HG03097 (cell line): ENCODE measurements around the gene ENG.

Experiments
- ATAC-seq: cut with Tn5 transposase; IDR thresholded peaks from one replicate; pipeline ENCODE4 v1.9.1; 2021; ENCODE audit not compliant: unreplicated experiment, low FRiP score

Gene ENG

DNA sequence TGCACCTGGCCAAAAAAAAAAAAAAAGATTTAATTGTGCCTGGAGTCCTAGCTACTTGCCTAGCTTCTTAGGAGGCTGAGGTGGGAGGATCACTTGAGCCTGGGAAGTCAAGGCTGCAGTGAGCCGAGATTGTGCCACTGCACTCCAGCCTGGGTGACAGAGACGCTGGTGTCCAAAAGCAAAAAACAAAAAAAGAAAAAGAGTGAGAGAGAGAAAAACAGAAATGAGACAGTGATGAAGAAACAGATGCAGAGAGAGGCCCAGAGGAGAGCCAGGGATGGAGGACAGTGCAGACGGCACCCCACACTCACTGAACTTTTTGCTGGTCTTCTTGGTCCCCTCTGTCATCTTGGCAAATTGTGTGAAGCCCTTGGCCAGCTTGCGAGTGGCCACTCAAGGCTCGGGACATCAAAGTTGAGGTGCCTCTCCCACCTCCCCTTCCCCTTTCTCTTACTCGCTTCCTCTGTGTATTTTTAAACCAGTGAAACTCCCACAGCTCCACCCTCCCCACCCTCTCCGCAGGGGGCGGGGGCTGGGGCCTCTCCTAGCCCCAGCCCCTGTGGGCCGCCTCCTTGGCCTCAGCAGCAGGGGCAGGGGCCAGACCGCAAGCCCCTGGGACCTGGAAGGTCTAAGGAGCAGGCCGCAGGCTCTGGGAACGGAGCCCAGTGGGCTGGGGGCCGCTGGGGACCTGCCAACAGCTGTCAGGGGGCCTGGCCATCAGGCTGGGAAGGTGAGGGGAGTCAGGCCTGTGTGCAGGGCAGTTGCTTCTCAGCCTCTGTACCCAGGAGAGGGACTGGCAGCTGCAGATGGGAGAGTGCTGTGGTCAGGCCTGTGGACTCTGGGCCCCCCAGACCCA, 76.0 kb downstream of the ENG start, which contains the start of gene SH2D3C:
SH2D3C (minus strand) TSS at position 387 of the 856 bp plus-strand sequence; CDS start at position 348, 39 bp downstream.
- no peak for ATAC-seq

DNA sequence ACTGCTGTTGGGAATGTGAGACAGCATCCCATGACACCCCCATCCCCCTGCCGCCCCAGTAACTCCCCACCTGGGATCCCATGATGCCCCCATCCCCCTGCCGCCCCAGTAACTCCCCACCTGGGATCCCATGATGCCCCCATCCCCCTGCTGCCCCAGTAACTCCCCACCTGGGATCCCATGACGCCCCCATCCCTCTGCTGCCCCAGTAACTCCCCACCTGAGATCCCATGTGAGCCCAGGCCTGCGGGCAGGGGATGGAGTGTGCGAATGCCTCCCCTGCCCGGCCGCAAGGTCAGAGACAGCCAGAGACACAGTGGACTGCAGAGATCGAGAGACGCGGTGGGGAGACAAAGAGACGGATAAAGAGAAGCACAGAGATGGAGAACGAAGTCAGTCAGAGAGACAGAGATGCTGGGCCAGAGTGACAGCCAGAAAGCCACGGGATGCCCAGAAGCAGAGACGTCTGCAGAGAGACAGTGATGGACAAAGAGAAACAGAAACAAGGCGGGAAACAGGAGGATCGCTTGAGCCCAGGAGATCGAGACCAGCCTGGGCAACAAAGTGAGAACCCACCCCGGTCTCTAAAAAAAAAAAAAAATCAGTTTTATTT, 77.0 kb downstream of the ENG start:
- no peak for ATAC-seq

DNA sequence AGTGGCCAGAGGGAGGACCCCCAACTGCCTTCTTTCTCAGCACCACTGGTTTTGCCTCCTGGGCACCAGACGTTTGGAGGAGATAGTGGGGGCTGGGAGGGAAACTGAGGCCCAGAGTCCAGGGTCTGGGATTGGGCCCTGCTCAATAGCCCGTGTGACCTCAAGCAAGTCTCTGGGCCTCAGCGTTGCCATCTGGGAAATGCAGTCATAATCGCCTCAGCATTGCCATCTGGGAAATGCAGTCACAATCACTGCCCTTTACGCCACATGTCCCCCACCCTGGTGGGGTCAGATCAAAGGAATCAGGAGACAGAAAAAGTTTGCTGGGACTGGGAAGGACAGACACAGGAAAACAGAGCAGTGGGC, 77.6 kb downstream of the ENG start:
- ATAC-seq, result no peak

DNA sequence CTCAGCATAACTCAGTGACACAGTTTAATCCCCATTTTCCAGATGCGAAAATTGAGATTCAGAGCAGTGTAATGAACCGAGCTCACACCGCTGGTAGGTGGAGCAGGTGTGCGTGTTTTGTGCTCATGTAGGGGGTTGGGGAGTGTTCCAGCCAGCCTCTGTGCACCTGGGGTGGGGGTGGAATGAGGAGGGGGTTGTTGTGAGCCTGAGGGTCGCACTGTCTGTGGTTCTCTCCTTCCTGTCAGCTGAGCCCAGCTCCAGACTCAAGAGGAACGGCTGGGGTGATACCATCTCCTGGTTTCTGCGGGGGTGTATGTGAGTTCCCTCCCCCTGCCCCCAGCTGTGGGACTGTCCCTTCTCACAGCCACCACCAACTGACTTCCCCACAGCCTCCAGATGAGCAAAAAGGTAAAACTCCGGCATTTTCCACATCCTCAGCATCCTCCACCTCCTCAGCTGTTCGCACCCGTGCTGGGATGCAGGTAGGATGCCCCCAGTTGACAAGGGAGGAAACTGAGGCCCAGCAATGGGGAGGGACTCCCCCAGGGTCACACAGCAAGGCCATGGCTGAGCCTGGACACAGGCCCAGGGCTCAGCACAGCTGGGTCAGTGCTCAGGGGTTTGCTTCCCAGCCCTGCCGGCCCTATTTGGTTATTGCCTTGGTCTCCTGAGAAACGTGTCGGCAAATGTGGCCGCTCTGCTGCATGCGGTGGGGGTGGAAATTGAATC, 78.1 kb downstream of the ENG start:
- ATAC-seq, result no peak

DNA sequence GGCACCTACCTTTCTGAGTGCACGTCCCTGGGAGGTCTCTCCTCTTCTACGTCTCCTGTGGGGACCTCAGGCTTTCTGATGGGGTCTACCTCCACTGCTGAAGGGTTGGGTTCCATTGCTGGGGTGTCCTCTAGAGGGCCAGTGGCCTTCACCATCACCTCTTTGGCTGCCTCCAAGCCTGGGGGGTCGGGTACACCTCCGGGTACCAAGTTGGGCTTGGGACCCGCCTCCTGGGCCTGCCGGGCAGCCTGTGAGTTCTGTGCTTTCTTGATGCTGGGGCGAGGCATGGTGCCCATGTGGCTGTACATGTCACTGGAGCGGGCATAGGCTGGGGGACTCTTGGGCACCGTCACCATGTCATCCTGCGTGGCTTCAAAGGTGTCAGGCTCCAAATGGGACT, 80.5 kb downstream of the ENG start:
- no peak for ATAC-seq

DNA sequence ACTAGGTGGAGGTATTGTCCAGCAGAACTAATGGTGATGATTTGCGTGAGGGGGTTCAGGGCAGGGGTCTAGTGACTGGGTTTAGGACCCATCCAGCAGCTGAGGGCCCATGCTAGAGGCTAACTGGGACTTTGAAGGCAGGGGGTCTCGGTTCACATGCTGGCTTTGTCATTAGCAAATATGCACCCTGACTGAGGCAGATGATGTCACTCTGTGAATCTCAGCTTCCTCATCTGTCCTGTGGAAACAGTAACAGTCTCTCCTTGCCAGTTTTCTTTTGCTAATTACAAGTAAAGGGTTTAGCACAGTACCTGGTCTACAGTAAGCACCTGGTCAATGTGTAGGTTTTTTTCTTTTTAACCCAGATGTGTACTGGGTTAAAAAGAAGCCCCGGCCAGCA, 81.2 kb downstream of the ENG start:
- no peak for ATAC-seq

DNA sequence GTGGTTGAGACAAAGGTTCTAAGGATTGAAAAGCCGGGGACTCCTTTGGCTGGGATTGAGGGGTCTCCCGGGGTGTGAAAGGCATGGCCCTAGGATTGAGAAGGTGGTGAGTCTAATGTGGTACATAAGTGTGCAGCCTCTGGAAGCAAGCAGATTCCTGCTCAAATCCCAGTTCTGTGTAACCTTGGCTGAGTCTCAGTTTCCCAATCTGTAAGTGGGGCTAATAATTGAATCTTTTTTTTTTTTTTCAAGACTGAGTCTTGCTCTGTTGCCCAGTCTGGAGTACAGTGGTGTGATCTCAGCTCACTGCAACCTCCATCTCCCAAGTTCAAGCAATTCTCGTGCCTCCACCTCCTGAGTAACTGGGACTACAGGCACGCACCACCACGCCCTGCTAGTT, 81.9 kb downstream of the ENG start:
- ATAC-seq, result no peak

DNA sequence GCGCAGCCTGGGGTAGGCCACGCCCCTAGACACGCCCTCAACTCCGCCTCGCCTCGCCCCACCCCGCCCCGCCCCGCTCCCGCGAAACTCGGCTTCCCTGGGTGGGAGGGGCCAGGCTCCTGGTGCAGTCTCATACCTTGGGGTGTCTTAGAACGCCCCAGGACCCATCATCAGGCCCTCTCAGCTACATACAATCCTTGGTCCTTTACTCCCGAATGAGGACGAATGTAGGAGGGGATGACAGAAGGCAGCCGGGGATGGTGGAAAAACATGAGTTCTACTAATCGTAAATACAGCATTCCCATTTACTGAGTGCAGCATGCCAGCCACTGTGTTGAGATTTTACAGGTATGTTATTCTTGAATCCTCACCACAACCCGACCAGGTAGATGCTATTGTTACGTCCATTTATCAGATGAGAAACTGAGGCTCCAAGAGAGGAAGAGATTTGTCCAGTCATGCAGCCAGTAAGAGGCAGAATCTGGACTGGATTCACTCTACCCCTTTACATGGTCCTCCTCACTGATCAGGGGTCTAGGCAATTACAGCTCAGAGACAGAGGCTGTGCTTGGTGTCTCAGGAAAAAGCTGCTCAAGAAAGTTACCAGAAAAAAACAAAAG, 82.8 kb downstream of the ENG start:
- ATAC-seq, result no peak

DNA sequence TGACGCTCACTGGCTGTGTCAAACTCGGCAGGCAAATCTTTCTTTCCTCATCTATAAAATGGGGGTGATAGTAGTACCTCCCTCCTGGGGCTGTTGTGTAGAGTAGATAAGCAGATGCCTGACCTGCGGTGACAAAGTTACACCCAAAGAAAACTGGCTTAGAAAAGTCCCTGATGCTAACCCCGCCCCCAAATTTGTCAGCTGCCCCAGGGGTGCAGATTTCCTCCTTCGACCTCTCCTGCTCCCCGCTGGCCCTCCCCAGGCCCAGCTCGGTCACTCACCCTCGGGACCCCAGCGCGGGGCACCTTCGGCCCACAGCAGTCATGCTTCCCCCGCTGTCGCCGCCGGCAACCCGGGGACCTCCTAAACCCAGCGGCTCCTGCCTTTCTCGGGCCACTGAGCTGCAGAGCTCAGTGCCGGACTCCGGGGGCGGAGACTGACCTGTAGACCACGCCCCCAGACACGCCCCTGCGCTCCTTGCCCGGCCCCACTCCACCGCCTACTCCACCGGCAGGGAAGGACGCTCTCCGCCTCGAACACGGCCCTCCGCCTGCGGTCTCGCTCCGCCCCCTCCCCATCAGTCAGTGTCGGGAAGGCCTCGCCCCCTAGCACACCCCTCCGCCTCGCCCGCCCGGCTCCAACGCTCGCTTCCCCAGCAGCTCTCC, 83.4 kb downstream of the ENG start:
- ATAC-seq, result peak; percentile 89

DNA sequence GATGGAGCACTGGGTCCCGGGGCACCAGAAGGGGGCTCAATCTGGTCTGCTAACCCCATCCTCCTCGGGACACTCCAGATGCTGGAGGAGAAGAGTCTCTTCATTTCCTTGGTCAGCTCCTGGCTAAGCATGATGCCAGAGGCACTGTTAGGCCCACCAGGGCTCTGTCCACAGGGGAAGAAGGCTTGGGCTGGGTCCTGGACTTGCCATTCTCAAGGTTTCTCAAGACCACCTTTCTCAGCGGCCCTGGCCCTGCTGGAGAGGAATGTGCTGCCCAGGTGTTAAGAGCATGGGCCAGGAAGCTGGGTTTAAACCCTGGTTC, 83.9 kb downstream of the ENG start:
- ATAC-seq, result no peak

DNA sequence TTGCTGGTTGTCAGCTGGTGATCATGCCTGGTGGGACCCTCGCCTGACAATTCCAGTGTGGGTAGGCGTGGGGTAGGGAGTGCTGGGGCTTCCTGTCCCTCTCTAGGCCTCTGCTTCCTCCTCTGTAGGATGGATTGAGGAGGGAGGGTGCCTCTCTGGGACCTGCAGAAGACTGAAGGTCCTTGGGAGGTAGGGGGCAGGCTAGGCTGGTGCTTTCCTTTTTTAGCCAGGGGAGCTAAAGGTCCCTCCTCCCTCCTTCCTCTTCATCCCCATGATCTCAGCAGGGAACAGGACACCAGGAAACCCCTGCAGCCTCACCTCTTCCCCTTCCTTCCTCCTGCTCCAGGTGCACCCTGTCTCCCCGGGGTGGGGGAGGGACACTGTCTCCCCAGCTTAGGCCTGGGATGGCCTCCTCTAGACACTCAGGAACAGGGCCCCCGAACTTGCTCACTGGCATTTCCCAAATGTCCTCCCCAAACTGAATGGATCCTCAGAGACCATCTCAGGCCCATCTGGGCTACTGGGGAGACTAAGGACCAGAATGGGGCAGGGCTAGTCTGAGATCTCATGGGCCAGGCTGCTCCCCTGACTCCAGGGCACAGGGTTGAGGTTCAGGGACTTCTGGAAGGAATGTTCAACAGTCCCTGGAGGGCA, 84.4 kb downstream of the ENG start:
- no peak for ATAC-seq

DNA sequence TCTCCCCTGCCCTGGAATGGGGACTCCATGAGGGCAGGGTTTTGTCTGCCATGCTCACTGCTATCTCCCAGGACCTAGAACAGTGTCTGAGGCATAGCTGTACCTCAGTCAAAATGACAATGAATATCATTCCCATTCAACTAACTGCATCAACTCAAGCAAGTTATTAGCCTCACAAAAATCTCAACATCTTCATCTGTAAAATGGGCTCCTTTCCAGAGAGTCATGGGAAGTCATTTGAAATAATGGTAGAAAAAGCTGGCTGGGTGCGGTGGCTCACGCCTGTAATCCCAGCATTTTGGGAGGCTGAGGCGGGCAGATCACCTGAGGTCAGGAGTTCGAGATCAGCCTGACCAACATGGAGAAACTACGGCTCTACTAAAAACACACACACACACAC, 85.4 kb downstream of the ENG start:
- ATAC-seq, result no peak

DNA sequence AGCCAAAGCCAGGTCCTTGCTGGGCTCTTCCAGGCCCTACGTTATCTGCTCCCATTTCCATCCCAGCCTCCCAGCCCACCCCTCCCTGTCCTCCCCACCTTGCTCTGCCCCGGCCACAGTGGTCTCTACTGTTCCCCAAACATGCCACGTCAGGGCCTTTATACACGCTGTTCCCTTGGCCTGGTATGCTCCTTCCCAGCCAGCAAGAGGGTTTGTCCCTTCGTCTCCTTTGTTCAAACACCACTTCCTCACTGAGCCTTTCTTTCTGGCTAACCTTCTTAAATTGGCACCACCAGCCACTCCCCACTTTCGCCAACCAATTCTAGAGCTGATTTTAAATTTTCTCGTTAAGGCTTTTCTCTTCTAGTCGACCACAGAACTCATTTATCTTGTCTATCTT, 85.8 kb downstream of the ENG start:
- no peak for ATAC-seq

DNA sequence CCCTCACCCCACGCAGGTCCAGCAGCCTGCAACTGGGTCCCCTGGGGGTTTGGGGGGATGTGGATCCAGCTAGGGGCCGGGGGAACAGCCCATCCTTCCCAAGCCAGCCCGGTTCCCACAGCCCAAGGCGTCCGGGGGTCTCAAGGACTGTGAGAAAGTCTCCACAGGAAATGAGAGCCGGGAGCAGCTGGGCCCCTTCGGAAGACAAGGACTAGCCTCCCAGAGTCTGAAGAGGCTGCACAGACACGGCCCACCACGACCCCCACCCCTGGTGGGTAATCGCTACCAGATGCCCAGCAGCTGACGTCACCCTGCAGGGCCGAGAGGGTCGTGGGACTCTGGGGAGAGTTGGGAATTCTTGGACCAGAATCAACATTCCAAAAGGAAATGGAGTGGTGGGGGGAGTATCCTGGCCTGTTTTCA, 86.5 kb downstream of the ENG start:
- no peak for ATAC-seq

DNA sequence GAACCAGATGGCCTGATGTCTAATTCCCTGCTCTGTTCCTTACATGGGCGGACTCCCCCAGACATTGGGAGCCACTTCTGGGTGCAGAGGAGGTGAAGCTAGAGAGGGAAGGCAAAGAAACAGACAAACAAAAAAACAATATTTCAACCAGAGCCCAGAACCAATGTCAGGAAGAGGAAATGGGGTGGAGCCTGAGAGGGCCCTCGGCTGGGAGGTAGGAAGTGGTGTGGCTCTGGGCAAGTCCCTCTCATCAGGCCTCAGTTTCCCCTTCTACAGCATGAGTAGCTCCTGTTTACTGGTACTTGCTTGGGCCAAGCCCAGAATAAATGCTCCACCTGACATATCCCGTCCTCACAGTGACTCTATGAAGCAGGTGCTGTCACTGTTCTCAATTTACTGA, 87.0 kb downstream of the ENG start:
- no peak for ATAC-seq

DNA sequence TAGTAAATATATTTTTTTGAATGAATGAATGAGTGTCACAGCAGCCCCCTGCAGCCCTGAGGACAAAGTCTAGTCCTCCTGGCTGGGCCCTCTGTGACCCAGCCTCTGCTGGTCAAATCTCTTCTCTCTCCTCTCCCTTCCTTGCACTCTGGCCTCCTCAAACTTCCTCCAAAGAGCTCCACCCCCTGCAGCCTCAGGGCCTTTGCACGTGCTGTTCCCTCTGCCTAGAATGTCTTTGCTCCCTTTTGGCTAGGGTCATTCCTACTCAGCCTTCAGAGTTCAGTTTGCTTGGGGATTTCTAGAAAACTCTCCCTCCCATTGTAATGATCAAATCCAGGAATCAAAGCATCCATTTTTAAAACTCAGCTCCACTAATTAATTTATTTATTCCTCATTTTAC, 89.0 kb downstream of the ENG start:
- ATAC-seq, result no peak
